GM19238 (cell line): ENCODE data around the gene EYS.
"Not testable (repeated sequence)": the region's sequence is repeated elsewhere in the genome, so short reads cannot be mapped to it uniquely, and the experiment has no call there.

ENCODE experiments used
- DNase-seq: peaks from one replicate; pipeline ENCODE4 v3.0.0; 2011; ENCODE audit warnings: low spot score; ENCODE audit not compliant: insufficient read length

The EYS gene

DNA sequence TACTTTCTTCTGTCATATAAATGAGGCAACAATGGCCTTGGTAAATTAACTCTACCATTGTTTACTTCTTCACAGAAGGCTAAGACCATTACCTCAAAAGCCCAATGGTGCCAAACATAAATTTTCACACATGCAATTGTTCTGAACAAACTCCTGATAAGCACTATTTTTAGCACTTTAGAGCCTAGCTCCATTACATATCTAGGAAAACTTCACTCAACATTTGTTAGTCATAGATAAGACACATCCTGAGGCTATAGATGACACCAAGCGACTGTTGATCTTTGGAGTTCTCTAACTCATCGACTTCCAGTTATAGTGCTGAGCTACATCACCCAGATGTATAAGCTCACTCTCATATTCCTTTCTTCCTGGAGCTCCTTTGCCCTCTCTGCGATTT, 245.9 kb downstream of the EYS start:
- no peak for DNase-seq

DNA sequence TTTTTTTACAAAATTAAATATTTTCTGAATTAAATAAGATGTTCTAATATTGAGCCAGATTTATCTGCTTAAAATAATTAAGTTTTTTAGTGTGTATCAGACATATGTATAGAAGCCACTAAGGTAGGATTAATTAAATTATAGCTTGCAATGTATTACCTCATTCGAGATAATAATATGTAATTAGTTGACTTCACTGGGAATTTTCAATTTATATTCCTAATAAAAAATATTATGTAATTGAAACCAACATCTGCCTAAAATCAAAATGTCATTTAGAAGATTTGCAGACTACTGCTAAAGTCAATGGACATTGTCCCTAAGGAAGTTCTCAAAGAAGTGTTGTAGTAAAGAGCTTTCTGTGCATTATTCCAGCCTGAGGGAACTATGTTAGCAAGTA, 254.7 kb downstream of the EYS start:
- no peak for DNase-seq

DNA sequence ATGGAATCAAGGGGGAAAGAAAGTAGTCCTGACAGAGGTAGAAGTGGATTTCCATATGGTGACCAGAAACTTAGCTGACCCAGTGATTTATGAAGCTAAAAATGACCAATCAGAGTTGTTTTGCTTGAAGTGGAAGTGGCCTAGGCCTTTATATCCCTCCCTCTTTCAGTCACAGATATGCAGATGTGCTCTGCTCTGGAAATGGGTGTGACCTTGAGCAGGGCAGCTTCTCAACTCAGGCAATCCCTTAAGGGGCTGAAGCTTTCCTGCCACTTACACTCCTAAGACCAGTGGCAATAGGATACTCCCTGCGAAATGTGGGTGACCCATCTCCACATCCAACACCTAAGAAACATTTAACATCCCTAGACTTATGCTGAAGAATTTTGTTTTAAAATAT, 256.6 kb downstream of the EYS start:
- no peak for DNase-seq

DNA sequence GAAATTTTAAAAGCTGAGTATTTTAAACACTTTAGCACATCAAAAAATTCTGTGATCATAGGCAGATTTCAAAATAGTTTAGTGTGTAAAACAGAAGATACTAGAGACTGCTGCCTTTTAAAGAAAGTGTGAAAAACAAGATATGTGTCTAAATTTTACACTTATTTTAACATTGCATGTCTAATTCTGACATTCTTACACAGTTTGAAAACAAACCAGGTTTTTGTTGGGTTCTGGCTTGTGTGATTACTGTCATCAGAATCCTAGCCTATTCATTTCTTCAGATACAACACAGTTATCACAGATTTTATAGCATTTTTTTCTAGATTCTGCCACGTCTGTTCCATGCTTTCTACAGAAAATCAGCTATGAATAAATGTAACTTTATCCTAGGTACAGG, 257.1 kb downstream of the EYS start:
- DNase-seq = no peak

DNA sequence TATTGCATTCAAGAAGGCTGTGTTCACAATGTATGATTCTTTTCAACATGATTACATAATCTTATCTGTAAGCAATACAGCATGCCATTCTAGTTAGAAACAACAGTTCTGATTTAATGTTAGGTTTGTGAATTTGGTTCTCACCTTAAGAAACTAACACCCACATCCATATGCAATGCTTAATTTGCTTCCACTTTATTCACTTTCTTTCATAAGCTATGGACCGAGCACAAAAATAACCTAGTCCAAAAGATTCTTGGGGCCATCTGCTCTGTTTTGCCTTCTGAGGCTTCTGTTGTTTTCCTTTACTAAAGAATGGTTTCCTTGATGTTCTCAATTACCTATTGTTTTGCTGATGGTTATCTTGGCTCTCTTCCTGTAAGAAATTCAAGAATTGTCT, 258.2 kb downstream of the EYS start:
- no peak for DNase-seq

DNA sequence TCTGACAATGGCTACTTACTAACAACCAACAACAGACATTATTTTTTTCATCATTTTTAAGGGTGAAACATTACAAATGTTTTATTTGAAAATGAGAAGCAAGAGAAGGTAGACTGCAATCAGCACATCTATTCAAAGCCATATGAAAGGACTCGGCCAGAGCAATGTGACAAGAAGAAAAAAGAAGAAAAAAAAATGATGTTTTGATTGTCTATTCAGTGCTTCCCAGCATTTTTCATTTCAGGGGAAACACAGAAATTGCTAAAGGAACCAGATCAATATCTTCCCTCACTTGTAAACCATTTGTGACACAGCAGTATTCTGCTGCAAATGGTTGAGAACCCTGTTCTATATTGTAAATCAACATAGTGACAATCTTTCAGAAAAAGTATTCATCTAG, 270.7 kb downstream of the EYS start:
- DNase-seq = no peak

DNA sequence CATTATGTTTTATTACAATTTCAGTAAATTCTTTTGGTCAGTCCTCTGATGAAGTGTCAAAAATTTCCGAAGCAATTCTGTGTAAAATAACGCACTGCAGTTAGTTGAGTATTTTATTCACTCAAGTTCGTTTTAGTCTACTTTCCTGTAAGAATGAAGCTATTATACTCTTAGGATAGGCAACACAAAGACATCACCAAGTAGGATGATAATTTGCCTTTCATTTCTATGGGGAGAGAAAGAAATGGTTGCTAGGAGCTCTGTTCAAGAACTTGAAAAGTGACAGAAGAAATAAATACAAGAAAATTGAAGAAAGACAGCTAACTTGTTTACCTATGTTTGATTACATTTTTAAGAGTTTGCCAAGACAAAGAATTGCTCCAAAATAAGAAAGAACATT, 290.4 kb downstream of the EYS start:
- no peak for DNase-seq

DNA sequence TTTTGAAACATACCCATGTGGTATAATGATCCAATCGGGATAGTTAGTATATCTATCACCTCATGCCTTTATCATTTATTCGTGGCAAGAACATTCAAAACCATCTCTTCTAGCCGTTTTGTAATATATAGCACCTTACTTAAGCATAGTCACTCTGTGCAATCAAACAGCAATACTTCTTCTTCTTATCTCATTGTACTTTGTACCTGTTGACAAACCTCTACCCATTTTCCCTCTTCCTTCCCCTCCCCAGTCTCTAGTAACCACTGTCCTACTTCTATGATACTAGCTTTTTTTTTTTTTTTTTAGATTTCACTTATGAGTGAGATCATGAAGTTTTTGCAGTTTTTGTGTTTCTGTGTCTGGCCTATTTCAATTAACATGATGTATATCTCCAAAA, 296.7 kb downstream of the EYS start:
- DNase-seq = no peak

- no peak for DNase-seq
Measured at GRCh38 chr6:65402564-65402963, 304.5 kb downstream of the EYS start.

- DNase-seq = no peak
Measured at GRCh38 chr6:65399355-65400084, 307.5 kb downstream of the EYS start.

- DNase-seq = no peak
Measured at GRCh38 chr6:65398851-65399250, 308.2 kb downstream of the EYS start.

DNA sequence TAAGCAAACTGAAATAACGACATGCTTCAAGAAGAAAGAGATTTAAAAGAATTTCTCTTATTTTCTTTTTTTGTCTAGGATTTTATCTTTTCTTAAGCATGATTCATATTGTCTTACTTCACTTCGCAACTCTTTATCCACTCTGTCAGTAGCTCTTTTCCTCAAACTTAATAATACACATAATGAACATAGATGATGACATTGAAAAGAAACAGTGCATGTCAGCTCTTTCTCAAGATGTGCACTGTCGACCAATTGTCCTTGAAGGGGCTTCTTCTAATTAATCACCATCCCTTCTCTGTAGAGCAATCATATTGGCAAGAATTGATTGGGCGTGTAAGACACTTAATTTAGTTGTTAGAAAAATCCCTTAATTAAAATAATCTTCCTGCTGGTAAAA, 356.5 kb downstream of the EYS start:
- no peak for DNase-seq

DNA sequence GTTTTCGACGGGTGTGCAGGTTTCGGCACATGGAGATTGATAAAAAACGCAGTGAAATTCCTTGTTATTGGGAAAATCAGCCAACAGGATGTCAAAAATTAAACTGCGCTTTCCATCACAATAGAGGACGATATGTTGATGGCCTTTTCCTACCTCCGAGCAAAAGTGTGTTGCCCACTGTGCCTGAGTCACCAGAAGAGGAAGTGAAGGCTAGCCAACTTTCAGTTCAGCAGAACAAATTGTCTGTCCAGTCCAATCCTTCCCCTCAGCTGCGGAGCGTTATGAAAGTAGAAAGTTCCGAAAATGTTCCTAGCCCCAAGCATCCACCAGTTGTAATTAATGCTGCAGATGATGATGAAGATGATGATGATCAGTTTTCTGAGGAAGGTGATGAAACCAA, 404.4 kb downstream of the EYS start:
- not testable (repeated sequence) for DNase-seq

GRCh38 chr6:65299236-65299635, 407.8 kb downstream of the EYS start:
- DNase-seq = no peak

- no peak for DNase-seq
Measured at GRCh38 chr6:65295812-65296211, 411.2 kb downstream of the EYS start.

GRCh38 chr6:65289491-65289890, 417.5 kb downstream of the EYS start:
- DNase-seq = no peak

- DNase-seq = no peak
Measured at GRCh38 chr6:65285275-65285674, 421.8 kb downstream of the EYS start.

GRCh38 chr6:65280060-65280459, 427.0 kb downstream of the EYS start:
- DNase-seq = no peak

GRCh38 chr6:65262241-65262640, 444.8 kb downstream of the EYS start:
- no peak for DNase-seq

GRCh38 chr6:65259982-65260381, 447.0 kb downstream of the EYS start:
- no peak for DNase-seq

GRCh38 chr6:65259059-65259458, 448.0 kb downstream of the EYS start:
- no peak for DNase-seq

- DNase-seq = no peak
Measured at GRCh38 chr6:65253041-65253440, 454.0 kb downstream of the EYS start.

DNA sequence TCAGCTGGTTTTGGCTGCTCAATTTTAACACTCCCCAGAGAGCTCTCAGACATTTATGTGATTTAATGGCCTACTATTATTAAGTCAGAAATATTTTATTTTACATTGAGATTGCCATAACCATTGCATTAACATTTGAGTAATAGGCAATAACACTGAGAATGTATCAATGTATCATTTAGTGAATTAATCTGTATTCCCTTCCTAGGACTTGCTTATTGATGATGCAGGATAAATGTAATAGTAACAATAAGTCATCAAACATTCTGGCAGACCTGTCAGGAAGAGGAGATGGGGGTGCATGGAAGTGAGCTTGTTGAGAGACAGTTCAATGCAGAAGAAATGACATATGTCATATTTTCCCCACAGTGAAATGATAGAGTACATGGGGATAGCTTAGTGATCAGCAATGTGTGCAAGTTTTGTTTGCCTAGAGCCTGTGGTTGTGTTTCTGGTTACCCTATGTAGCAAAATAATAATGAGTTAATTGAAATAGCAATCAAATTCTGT, 458.9 kb downstream of the EYS start:
- no peak for DNase-seq

GRCh38 chr6:65231616-65232015, 475.4 kb downstream of the EYS start:
- no peak for DNase-seq
